GM18907 (cell line): Measurements from ENCODE around the gene DLGAP5.

ENCODE experiments used
- ATAC-seq: cut with Tn5 transposase; IDR thresholded peaks from one replicate; pipeline ENCODE4 v1.9.1; 2021; ENCODE audit warnings: mild to moderate bottlenecking, moderate library complexity; ENCODE audit not compliant: unreplicated experiment

DLGAP5 gene

DNA sequence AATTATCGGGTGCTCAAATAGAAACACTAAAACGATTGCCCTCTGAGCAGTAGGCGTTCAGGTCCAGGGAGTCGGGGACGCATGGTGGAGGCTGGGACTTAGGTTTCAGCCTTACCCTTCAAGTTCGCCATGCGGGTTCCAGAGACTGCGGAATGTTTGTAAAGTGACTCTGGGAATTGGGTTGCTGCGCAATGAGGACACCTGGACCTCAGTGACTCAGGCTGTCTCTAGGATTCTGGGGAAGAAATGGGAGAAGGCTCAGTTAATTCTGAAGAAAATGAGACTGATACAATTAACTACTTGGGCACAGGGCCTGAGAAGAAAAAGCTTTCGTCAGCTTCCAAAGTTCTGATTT is 61.2 kb downstream of the DLGAP5 start:
- no peak for ATAC-seq

DNA sequence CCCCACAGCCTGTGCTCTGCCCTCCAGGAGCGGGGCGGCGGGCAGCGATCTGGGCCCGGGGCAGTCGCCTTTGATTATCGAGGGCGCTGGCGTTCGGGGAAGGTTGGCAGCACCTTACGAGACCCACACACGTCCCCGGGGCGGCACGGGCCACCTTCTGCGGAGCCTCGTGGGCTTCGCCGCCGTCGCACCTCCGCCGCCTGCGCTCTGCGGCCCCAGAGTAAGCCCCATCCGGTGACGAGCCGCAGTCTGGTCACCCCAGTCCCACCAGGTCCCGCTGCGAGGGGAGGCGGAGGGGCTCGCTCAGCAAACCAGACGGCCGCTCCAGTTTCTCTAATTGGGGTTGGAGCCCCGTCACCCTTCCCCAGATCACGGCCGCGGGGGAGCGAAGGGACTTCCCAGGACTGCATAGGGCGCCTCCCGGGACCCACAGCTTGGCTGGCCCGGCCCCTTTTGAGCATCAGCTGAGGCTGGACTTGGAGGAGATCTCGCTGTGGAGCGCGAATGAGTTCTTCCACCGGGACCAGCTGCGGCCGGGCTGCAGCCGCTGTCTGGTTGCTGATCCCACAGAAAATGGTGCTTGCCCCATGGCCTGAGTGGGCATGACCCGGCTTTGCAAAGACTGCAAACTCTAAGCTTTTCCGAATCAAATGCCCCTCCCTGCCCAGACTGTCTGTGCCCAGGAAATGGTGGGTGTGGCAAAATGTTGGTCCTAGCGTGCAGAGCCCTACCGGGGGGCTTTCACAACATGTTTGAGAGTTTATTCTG is 61.8 kb downstream of the DLGAP5 start:
- ATAC-seq, result peak; percentile 63

DNA sequence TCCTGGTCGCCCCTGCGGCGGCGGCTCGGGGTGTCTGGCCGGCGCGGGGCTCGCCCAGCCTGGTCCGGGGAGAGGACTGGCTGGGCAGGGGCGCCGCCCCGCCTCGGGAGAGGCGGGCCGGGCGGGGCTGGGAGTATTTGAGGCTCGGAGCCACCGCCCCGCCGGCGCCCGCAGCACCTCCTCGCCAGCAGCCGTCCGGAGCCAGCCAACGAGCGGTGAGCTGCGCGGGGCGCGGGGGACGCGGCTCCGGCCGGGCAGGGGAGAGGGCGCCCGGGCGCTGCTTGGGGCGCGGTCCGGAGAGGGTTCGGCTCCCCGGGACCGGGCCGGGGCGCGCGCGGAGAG is 62.3 kb downstream of the DLGAP5 start, which contains the start of gene LGALS3:
LGALS3 (plus strand) TSS at position 167 of the 342 bp plus-strand sequence. CDS start 8,122 bp downstream, outside the sequence.
- peak; percentile 64 for ATAC-seq

DNA sequence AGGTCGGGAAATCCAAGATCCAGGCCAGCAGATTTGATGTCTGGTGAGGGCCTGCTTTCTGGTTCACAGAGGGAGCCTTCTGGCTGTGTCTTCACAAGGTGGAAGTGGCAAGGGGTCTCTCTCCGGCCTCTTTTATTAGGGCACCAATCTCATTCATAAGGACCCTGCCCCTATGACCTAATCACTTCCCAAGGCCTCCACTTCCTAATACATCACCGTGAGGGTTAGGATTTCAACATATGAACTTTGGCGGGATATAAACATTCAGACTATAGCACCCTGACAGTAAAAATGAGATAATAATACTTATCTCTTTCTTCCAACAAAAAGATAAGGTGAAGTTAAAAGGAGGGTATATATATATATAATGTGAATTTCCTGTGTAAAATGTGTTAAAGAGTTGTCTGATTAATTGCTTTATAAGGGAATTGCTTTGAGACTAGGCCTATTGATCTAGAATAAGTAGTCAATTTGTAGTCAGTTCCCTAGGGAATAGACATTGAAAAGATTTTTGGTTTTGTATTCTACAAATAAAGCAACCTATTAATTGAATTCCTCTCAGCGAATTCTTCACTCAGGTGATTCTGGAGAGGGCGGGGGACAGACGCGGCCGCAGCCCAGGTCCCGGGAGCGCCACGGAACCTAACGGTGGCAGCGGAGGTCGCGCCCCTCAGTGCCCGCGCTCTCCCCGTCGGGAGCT is 62.8 kb downstream of the DLGAP5 start:
- no peak for ATAC-seq

DNA sequence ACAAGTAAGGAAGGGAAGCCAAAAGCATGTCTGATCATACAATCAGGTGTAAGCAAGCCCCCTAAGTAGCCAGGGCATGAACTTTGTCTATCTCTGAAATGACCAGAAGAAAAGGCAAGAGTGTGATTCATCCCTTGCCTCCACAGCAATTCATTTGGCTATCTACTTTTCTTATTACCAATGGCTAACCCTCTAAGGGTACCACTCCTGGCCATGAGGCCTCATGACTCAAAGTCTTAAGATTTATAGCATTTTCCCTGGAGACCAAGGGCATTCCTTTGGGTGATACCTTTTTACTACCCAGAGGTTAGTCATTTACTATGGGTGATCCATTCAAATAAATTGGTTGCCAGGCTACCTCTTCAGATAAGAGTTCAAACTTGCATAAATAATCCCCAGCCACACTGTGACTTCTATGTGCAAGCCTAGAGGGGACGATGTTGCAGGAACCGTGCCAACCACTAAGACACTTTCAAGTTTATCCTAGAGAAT is 63.9 kb downstream of the DLGAP5 start:
- ATAC-seq, result no peak

GRCh38 chr14:55126932-55127459 is 64.4 kb downstream of the DLGAP5 start:
- no peak for ATAC-seq

GRCh38 chr14:55126034-55126433 is 65.4 kb downstream of the DLGAP5 start:
- ATAC-seq, result no peak

DNA sequence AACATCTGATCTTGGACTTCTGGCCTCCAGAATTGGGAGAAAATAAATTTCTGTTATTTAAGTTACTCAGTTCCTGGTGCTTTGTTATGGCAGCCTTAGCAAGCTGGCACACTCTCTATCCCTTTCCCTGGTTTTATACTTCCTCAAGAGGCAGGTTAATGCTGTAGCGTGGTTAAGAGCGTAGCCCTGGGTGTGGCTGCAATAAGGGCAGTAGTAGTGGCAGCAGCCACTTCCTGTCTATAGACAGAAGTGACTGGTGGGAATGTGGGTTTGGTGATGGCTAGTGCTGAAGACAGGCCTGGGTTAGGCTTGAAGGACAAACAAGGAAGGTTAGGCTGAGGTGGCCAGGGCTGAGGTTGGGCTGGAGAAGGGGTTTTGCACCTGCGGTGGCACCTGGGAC is 66.0 kb downstream of the DLGAP5 start:
- no peak for ATAC-seq

DNA sequence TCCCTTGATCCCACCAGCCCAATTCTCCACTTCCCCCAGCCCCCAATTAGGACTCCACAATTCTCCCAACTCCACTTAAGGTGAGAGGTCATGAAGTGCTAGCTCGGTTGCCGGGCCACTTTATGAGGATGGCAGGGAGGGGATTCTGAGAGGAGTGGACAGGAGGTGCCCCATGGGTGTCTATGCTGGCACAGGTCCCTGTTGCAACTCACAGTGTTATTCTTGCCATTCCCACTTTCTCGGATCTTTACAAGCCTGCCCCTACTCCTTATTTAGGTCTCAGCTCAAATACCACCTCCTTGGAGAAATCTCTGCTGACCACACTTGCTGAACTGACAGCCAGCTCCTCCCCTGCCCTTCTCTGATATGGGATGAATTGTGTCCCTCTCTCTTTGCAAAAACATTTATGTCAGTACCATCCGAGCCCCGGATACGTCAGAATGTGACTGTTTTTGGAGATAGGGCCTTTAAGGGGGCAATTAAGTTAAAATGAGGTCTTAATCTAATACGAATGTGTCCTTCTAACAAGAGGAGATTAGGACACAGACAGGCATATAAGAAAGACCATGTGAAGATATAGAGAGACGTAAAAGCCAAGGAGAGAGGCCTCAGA is 66.5 kb downstream of the DLGAP5 start:
- no peak for ATAC-seq

DNA sequence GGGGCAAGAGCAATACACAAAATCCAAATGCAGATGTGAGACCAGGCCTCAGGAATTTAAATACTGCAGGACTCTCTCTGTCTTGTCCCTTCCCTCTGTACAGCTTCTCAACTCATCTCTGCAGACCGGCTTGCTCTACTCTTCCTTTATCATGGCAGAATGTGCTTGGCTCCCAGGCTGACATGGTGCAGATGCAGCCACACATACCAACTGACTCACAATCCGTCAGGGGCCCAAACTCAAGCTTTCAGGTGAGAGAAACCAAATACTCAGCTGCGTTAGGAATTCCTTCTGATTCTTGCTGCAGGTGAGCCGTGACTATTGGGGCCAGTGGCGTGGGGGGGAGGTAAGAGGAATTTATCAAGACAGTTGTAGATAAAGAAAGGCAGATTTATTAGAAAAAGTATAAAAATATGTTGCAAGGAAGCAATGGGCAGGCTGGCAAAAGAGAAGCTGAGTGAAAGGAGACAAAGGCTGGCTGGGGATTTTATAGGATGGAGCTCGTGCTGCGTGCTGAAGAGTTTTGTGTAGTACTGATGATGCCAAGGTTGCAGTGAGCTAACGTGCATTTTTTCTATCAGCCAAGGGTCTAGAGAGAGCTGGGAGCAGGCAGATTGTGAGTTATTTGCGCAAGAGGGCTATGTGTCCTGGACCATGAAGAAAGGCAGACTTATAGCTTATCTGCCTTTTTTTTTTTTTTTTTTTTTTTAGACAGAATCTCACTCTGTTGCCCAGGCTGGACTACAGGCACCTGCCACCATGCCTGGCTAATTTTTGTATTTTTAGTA is 67.3 kb downstream of the DLGAP5 start:
- no peak for ATAC-seq

DNA sequence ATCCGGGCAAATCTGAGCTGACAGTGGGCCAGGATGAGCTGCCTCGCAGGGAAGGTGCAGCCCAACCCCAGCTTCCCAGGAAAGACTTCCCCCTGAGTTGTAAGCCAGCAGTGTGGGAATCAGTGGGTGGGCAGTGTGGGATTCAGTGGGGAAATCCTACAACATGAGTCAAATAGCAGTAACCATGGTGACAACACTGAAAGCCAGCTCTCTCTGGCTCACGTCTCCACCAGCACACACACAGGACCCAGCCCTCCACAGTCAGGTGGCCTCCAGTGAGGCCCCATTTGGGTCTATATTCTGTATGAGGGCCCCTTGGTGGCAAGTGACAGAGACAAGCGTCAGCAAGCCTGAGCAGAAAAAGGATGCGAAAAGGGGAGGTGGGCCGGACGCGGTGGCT is 68.3 kb downstream of the DLGAP5 start:
- ATAC-seq, result no peak

DNA sequence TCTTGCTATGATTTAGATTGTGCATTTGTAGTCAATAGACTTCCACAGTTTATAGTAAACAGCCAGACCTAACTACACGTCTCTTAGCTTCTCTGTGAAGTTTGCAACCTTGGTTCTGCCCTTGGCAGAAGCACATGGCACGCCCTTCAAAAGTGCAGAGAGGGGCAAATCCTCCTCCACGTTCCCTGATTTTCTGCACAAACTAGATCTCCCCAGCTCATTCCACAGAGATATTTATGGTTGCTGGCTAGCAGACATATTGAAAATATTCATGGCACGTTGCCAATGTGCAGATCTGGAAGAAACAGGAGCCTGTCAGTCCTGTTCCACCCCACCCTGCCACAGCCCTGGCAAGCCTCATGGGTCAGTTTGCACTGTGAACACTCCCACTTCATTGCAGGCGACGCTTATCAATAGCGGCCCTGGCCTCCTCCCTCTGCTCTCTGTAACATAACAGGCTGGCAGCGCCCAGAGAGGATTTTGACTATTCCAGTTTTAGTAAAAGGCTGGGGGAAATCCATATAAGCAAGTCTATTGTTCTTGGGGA is 68.9 kb downstream of the DLGAP5 start:
- ATAC-seq, result no peak

DNA sequence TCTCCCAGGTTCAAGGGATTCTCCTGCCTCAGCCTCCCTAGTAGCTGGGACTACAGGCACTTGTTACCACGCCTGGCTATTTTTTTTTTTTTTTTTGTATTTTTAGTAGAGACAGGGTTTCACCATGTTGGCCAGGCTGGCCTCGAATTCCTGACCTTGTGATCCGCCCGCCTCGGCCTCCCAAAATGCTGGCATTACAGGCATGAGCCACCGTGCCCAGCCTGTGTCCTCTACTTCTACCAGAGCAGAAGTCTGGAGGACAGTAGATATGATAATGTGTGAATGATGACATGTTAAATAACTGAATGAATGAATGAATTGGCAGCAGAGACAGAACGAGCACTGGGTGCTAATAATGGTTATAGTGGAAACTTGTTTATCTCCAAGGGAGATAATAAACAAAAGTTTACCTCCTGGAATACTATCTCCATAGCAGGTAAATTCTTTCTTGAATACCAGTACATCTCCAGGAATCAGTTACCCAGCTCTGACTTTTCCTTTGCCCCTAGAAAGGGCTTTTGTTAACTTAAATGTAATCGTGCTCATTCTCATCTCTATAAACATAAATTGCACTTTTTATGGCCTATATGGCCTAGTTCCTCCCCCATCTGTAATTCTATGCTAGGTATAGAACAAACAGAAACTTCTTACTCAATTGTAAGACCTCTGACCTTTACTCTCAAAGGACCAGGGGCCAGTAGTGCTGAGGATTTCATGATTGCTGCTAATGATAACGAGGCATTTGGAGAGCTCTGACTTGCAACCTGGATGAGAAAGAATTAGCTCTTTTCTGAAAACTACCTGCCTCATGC is 69.6 kb downstream of the DLGAP5 start:
- no peak for ATAC-seq

- ATAC-seq, result no peak
Measured at GRCh38 chr14:55120571-55121495, 70.6 kb downstream of the DLGAP5 start.

DNA sequence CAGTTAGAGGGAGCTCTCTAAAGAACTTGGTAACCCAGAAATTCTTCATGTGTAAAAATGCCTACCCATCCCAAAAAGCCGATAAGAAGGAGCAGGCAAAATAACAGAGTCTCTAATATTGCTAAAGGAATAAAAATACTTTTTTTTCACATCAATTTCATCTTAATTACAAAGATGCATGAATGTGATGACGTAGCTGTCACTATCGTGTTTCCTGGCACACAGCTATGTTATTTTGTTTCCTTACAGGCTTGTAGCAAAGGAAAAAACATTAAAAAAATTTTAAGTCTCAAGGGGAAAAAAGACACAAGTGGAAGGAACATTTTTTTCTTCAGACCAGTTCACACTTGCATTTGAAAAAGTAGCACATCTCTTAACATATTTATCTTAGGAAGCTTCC is 72.6 kb downstream of the DLGAP5 start:
- no peak for ATAC-seq

DNA sequence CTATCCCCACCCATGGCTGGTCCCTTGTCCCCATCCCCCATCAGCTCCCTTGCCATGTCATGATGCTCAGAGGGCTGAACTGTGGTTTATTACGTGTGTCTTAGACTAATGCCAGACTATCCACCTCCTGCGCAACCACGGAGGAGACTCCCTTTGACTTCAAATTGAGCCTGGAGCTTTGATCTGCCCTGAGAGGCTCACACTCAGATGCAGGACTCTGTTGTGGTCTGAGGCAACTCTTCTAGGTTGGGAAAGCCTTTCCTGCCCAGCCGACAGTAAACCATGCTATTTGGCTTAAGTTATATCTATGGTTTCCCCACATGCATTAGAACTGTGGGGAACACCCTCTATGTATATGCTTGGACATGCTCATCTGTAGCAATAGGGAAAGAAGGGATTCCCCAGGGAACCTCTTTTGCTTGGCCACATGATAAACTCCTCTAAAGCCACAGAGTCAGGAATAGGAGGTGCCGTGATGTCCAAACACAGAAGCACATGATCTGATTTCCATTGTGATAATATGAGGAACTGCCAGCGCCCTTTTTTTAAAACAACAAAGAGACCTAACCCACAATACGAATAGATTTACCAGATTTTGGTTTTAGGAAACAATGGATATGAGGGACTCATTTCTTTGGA is 73.5 kb downstream of the DLGAP5 start:
- ATAC-seq, result no peak

DNA sequence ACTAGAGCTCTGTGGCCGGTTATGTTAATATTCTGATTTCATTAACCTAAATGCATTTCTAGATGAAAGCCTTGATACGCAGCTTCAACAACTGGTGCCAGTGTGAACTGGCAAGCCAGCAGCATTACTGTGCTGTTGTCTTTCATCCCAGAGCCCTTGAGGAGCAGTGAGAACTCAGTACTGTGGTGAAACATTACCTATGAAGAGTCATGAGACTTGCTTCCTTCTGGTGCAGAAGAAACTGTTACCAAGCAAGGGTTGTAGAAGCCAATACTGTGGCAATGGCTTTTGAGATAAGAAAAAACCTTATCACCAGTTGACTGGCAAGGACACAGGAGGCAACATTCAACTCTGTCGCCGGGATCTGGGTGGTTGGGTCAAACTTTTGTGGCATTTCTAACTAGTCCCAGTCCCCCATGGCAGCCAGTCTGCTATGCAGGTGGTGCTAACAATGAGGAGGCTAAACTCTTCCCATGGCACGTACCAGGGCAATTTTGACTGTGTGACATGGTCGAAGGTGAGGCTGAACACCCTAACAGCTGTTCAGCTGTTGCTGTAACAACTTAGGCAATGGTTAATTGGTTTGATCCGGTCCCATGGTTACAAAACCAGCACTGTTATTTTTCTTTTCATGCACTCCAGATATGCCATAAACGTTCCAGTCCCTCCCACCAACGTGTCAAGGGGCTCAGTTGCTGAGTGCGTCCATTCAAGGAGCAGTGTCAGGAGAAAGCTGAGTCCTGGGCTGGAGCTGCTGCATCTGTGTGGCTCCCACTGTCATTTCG is 74.9 kb downstream of the DLGAP5 start:
- ATAC-seq, result no peak

DNA sequence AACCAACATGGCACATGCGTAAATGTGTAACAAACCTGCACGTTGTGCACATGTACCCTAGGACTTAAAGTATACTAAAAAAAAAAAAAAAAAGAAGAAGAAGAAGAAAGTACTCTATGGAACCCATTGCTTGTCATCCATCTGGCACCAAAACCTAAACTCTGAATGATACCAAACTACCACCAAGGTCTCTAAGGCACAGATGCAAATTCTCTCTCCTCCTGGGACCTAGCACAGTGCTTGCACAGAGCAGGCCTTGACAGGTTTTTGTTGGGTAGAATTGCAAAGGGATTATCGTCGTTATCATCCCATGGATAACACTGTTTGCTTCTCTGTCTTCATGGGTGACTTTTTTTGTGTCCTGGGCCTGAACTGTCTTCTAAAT is 75.5 kb downstream of the DLGAP5 start:
- no peak for ATAC-seq
